ENCODE data around the gene CD2AP. TPM values are rescaled to one million over a fixed set of nuclear protein-coding genes. Genes with fewer than 3 reads are reported as not detected.

CD2AP gene, protein sequence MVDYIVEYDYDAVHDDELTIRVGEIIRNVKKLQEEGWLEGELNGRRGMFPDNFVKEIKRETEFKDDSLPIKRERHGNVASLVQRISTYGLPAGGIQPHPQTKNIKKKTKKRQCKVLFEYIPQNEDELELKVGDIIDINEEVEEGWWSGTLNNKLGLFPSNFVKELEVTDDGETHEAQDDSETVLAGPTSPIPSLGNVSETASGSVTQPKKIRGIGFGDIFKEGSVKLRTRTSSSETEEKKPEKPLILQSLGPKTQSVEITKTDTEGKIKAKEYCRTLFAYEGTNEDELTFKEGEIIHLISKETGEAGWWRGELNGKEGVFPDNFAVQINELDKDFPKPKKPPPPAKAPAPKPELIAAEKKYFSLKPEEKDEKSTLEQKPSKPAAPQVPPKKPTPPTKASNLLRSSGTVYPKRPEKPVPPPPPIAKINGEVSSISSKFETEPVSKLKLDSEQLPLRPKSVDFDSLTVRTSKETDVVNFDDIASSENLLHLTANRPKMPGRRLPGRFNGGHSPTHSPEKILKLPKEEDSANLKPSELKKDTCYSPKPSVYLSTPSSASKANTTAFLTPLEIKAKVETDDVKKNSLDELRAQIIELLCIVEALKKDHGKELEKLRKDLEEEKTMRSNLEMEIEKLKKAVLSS
- total RNA-seq = 100 to 1,000 TPM in 2 of 4 donors, 10 to 100 TPM in 2; 49.8 to 140 (median 93.3) TPM

DNA sequence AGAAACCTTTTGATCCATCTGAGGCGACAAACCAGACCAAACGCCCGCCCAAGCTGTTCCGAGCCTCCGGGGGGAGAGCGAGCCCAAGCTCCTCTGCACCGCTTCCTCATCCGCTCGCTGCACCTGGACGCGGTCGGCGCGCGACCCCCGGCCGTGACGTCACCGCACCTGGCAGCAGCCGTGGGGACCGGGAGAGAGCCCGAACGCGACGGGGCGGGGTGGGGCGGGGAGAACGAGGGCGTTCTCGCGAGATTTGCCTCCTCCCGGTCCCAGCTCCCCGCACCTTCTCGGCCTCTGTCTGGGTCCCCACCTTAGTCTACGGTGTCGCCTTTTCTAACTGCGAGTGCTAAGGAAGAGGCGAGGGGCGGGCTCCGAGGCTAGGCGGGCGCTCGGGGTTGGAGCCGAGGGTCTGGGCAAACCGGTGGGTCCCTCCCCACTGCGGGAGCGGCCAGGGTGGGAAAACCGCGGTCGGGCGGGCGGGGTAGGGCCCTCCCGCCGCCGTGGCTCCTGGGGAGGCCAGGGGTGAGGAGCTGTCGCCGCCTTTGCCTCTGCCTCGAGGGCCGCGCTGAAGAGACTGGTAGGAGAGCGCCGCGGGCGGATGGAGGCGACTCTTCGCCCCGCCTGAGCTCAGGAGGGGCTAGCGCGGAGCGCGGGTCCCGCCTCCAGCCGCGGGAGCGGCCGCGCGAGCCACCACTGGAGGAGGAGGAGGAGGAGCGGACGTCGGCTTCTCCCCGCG, at the start of gene CD2AP:
TSS of gene CD2AP (plus strand) at position 293 of the 736 bp plus-strand sequence. CDS start 456 bp downstream, outside the sequence.
- Histone ChIP-seq H3K27me3 (no peaks in the 10 kb centered on the region), H3K9me3 (no peaks in the 10 kb centered on the region), H3K36me3 (no peaks in the 10 kb centered on the region), H3K4me3 (peak within 1 kb of the TSS; percentile 60 to 96 (median 91)), H3K27ac (peak within 1 kb of the TSS; percentile 97 to 99 (median 98)), H3K4me1 (peaks cover 0 to 46% (median 29%) of the 10 kb centered on the region in 4 donors)
- WGBS, 2 donors (ENCODE audit: low coverage in 1 of 2) = 1% methylated on average over 32 of the region's 83 CpGs; no CpG with 5 or more reads in 1 of the 2 donors
- intact Hi-C loops (cut with DNase I; ENCODE audit: low total_unique reads) (no loop called here), in situ Hi-C loops (cut with MboI; ENCODE audit: low pct_ligation_motif_present in 1 of 4, low pct_unique_long_range_greater_than_20kb in 1 of 4, low sequenced_read_pairs in 3 of 4) (no loop called here)
- peak; percentile 50 to 90 (median 82) for TF ChIP-seq POLR2AphosphoS5 (IDR thresholded peaks at IDR 0.05)
- peak; percentile 89 for TF ChIP-seq POLR2A (IDR thresholded peaks at IDR 0.05)
- TF ChIP-seq, protein P1, sequence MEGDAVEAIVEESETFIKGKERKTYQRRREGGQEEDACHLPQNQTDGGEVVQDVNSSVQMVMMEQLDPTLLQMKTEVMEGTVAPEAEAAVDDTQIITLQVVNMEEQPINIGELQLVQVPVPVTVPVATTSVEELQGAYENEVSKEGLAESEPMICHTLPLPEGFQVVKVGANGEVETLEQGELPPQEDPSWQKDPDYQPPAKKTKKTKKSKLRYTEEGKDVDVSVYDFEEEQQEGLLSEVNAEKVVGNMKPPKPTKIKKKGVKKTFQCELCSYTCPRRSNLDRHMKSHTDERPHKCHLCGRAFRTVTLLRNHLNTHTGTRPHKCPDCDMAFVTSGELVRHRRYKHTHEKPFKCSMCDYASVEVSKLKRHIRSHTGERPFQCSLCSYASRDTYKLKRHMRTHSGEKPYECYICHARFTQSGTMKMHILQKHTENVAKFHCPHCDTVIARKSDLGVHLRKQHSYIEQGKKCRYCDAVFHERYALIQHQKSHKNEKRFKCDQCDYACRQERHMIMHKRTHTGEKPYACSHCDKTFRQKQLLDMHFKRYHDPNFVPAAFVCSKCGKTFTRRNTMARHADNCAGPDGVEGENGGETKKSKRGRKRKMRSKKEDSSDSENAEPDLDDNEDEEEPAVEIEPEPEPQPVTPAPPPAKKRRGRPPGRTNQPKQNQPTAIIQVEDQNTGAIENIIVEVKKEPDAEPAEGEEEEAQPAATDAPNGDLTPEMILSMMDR (IDR thresholded peaks at IDR 0.05) = peak in 2 of 5 experiments; percentile 16 to 17
- TF ChIP-seq EP300 (IDR thresholded peaks at IDR 0.05; ENCODE audit: low read depth) = no peak
- DNase-seq = peak; percentile 93

DNA sequence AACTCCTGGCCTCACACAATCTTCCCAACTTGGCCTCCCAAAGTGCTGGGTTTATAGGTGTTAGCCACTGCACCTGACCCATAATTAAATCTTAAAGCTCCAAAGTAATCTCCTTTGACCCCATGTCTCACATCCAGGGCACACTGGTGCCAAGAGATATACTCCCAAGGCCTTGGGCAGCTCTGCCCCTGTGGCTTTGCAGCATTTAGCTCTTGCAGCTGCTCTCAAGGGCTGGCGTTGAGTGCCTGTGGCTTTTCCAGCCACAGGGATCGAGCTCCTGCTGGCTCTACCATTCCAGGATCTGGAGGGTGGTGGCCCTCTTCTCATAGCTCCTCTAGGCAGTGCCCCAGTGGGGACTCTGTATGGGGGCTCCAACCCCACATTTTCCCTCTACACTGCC, 49.3 kb upstream of the CD2AP start:
- no peaks in the 10 kb centered on the region for H3K27me3 ChIP-seq
- no peak overlapping the region for H3K27ac ChIP-seq
- intact Hi-C loops (cut with DNase I; ENCODE audit: low total_unique reads) = no loop called here
- peaks cover 4 to 15% of the 10 kb centered on the region in 2 donors for H3K9me3 ChIP-seq
- no peak overlapping the region for H3K4me3 ChIP-seq
- no peaks in the 10 kb centered on the region for H3K4me1 ChIP-seq
- H3K36me3 ChIP-seq = no peaks in the 10 kb centered on the region
- TF ChIP-seq, protein P1 (IDR thresholded peaks at IDR 0.05) = no peak
- TF ChIP-seq POLR2AphosphoS5 (IDR thresholded peaks at IDR 0.05) (no peak), EP300 (IDR thresholded peaks at IDR 0.05; ENCODE audit: low read depth) (no peak), POLR2A (IDR thresholded peaks at IDR 0.05) (no peak)
- in situ Hi-C loops (cut with MboI; ENCODE audit: low pct_ligation_motif_present in 1 of 4, low pct_unique_long_range_greater_than_20kb in 1 of 4, low sequenced_read_pairs in 3 of 4) = no loop called here
- 71% methylated on average over 2 of the region's 2 CpGs; no CpG with 5 or more reads in 1 of the 2 donors for WGBS, 2 donors (ENCODE audit: low coverage in 1 of 2)
- DNase-seq = no peak

DNA sequence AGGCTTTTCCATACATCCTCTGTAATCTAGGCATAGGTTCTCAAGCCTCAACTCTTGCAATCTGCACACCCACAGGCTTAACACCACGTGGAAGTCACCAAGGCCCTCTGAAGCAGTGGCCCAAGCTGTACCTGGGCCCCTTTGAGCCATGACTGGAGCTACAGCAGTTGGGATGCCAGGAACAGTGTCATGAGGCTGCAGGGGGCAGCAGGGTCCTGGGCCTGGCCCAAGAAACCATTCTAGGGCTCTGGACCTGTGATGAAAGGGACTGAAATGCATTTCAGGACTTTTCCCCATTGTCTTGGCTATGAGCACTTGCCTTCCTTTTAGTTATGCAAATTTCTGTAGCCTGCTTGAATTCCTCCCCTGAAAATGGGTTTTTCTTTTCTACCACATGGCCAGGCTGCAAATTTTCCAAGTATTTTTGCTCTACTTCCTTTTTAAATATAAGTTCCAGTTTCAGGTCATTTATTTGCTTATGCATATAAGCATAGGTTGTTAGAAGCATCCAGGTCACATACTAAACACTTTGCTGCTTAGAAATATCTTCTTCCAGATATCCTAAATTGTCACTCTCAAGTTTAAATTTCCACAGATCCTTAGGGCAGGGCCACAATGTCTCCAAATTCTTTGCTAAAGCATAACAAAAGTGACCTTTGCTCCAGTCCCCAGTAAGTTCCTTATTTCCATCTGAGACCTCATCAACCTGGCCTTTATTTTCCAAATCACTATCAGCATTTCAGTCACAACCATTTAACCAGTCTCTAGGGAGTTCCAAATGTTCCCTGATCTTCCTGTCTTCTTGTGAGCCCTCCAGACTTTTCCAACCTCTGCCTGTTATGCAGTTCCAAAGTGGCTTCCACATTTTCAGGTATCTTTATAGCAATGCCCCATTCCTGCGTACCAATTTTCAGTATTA, 48.6 kb upstream of the CD2AP start:
- no peak for DNase-seq
- Histone ChIP-seq H3K36me3 (no peaks in the 10 kb centered on the region), H3K27me3 (no peaks in the 10 kb centered on the region), H3K4me3 (no peak overlapping the region), H3K9me3 (peaks cover 4 to 15% of the 10 kb centered on the region in 2 donors), H3K4me1 (peaks cover 0 to 2% (median under 1%) of the 10 kb centered on the region in 4 donors), H3K27ac (no peak overlapping the region)
- intact Hi-C loops (cut with DNase I; ENCODE audit: low total_unique reads) (no loop called here), in situ Hi-C loops (cut with MboI; ENCODE audit: low pct_ligation_motif_present in 1 of 4, low pct_unique_long_range_greater_than_20kb in 1 of 4, low sequenced_read_pairs in 3 of 4) (no loop called here)
- WGBS, 2 donors (ENCODE audit: low coverage in 1 of 2) = 70% methylated on average over 2 of the region's 2 CpGs; no CpG with 5 or more reads in 1 of the 2 donors
- no peak for TF ChIP-seq POLR2A (IDR thresholded peaks at IDR 0.05)
- no peak for TF ChIP-seq EP300 (IDR thresholded peaks at IDR 0.05; ENCODE audit: low read depth)
- TF ChIP-seq, protein P1 (IDR thresholded peaks at IDR 0.05) = no peak
- TF ChIP-seq POLR2AphosphoS5 (IDR thresholded peaks at IDR 0.05) = no peak

Data from transverse colon (tissue), 4 donors.